Lung (tissue), 12 donors: ENCODE data around the gene SLC66A2. TPM values are rescaled to one million over a fixed set of nuclear protein-coding genes. Genes with fewer than 3 reads are reported as not detected.

Experiments used
- ATAC-seq: fragments of 200-7000 bp; cut with Tn5 transposase; one replicate; pipeline ENCODE4 v1.9.1; 2020; ENCODE audit warnings: moderate number of reproducible peaks; ENCODE audit not compliant: insufficient read depth, low FRiP score
- DNase-seq, 3 donors: peaks; one replicate each; pipeline ENCODE4 v3.0.0-alpha.2; 2013 to 2017
- H3K27ac ChIP-seq, 2 donors: one replicate each; pipeline ENCODE4 v1.5.1; 2013; ENCODE audit warnings: mild to moderate bottlenecking in 2 of 2, moderate library complexity in 2 of 2, control low read depth in 1 of 2, inconsistent platforms in 1 of 2, low read depth in 1 of 2, low read length in 1 of 2
- H3K27me3 ChIP-seq, 3 donors: one replicate each; pipeline ENCODE4 v1.5.1; 2013; ENCODE audit warnings: low read length in 2 of 3; ENCODE audit not compliant: control insufficient read depth in 3 of 3, insufficient read depth in 3 of 3
- H3K36me3 ChIP-seq, 4 donors: one replicate each; pipeline ENCODE4 v1.5.1; 2013; ENCODE audit warnings: low read length in 4 of 4, mild to moderate bottlenecking in 1 of 4, moderate library complexity in 1 of 4; ENCODE audit not compliant: control insufficient read depth in 4 of 4, insufficient read depth in 4 of 4
- H3K4me1 ChIP-seq, 5 donors: one replicate each; pipeline ENCODE4 v1.5.1; 2013; ENCODE audit warnings: low read length in 5 of 5, mild to moderate bottlenecking in 2 of 5, moderate library complexity in 1 of 5; ENCODE audit not compliant: control insufficient read depth in 5 of 5, insufficient read depth in 5 of 5
- H3K4me3 ChIP-seq: one replicate; pipeline ENCODE4 v1.5.1; 2013; ENCODE audit warnings: mild to moderate bottlenecking, control low read depth, moderate library complexity
- H3K9ac ChIP-seq, 2 donors: one replicate each; pipeline ENCODE4 v1.5.1; 2013; ENCODE audit warnings: low read length in 2 of 2, control low read depth in 1 of 2; ENCODE audit not compliant: insufficient read depth in 1 of 2
- H3K9me3 ChIP-seq, 4 donors: one replicate each; pipeline ENCODE4 v1.5.1; 2013; ENCODE audit warnings: low read length in 3 of 4, mild to moderate bottlenecking in 1 of 4, moderate library complexity in 1 of 4; ENCODE audit not compliant: control insufficient read depth in 4 of 4, insufficient read depth in 3 of 4
- WGBS, 2 donors: extraction: QIAGEN DNeasy Blood & Tissue Kit; methylation state at CpG; one replicate each; pipeline ENCODE4 v1.1.7; 2013; 5-methylcytosine and 5-hydroxymethylcytosine counted together
- polyA plus RNA-seq, 2 donors: library from polyadenylated mRNA; stranded (reverse); fragments of 200-250 nt; gene quantifications; one replicate each; pipeline ENCODE4 v1.2.1, GENCODE V29; 2013
- total RNA-seq, 2 donors: library from RNA; depleted of rRNA in 1 of 2; stranded (reverse); fragments of >200 nt in 1 of 2; gene quantifications; one replicate each; pipeline ENCODE4 v1.2.1, GENCODE V29; 2014 to 2021
- TF ChIP-seq, protein P1 (sequence below): IDR thresholded peaks from 2 replicates; pipeline ENCODE4 v1.5.1; 2012; ENCODE audit warnings: mild to moderate bottlenecking; ENCODE audit errors: control extremely low read depth, extremely low read depth
- donor health status: control.
- donor health status: control.
- donor health status: Bipolar disorder and iron deficiency.
- donor health status: healthy.
- donor health status: DM: yes; HTN: yes; CAD: no.

SLC66A2 gene
- total and polyA plus RNA-seq, 4 donors, result 26.5 to 71.8 (median 62.3) TPM

GRCh38 chr18:79945118-79946042 is 6.1 kb downstream of the SLC66A2 start:
- TF ChIP-seq, protein P1, sequence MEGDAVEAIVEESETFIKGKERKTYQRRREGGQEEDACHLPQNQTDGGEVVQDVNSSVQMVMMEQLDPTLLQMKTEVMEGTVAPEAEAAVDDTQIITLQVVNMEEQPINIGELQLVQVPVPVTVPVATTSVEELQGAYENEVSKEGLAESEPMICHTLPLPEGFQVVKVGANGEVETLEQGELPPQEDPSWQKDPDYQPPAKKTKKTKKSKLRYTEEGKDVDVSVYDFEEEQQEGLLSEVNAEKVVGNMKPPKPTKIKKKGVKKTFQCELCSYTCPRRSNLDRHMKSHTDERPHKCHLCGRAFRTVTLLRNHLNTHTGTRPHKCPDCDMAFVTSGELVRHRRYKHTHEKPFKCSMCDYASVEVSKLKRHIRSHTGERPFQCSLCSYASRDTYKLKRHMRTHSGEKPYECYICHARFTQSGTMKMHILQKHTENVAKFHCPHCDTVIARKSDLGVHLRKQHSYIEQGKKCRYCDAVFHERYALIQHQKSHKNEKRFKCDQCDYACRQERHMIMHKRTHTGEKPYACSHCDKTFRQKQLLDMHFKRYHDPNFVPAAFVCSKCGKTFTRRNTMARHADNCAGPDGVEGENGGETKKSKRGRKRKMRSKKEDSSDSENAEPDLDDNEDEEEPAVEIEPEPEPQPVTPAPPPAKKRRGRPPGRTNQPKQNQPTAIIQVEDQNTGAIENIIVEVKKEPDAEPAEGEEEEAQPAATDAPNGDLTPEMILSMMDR, result no peak
- H3K27ac ChIP-seq, result peak overlapping the region in 1 of 2 donors; percentile 26
- H3K9me3 ChIP-seq, result no peaks in the 10 kb centered on the region
- H3K4me1 ChIP-seq, result peaks cover 4 to 26% (median 9%) of the 10 kb centered on the region in 5 donors
- no peak for ATAC-seq
- no peak overlapping the region for H3K9ac ChIP-seq
- WGBS, 2 donors, result 83 to 85% methylated on average over 17 of the region's 17 CpGs
- H3K36me3 ChIP-seq, result peaks cover 3 to 36% (median 16%) of the 10 kb centered on the region in 4 donors
- DNase-seq, result no peak
- H3K4me3 ChIP-seq, result no peak overlapping the region
- H3K27me3 ChIP-seq, result no peaks in the 10 kb centered on the region

- Histone ChIP-seq H3K4me3 (no peak overlapping the region), H3K36me3 (peaks cover 3 to 40% (median 21%) of the 10 kb centered on the region in 4 donors), H3K9ac (no peak overlapping the region), H3K4me1 (peaks cover 0 to 21% (median 3%) of the 10 kb centered on the region in 5 donors), H3K27me3 (no peaks in the 10 kb centered on the region), H3K27ac (no peak overlapping the region), H3K9me3 (no peaks in the 10 kb centered on the region)
- TF ChIP-seq, protein P1, result no peak
- WGBS, 2 donors, result 52 to 65% methylated on average over 3 of the region's 3 CpGs
- ATAC-seq (no peak), DNase-seq (no peak)
These were observed 6.7 kb downstream of the SLC66A2 start for GRCh38 chr18:79944746-79945117.

DNA sequence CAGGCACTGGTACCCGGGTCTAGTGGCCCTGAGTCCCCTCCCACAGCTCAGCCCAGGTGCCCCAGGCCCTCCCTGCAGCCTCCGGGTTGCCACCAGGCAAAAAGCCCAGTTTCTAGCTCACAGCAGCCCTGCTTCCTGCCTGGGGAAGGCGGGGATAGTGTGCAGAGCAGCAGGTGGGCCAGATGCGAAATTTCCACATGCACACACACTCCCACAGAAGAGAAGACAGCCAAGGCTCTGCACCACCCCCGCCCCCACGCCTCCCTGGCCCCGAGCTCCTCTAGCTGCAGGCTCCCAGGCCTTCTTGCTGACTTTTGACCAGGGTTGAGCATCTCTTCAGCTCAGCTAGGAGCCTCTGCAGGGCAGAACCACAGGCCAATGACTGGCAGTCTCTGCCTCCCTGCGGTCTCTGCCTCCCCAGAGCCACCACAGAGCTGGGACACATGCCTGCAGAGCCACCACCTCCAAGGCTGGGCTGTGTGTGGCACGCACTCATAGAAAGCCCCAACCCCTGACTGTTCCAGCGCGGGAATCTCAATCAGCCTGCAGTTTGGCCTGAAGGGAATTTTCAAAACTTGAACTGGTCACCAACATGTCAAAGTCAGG is 7.2 kb downstream of the SLC66A2 start:
- DNase-seq (peak in 1 of 3 donors; percentile 10), ATAC-seq (no peak)
- Histone ChIP-seq H3K4me3 (no peak overlapping the region), H3K4me1 (peaks cover 0 to 20% (median 0%) of the 10 kb centered on the region in 5 donors), H3K27me3 (no peaks in the 10 kb centered on the region), H3K9ac (no peak overlapping the region), H3K9me3 (no peaks in the 10 kb centered on the region), H3K36me3 (peaks cover 3 to 40% (median 22%) of the 10 kb centered on the region in 4 donors), H3K27ac (no peak overlapping the region)
- 68 to 74% methylated on average over 11 of the region's 11 CpGs for WGBS, 2 donors
- TF ChIP-seq, protein P1, result no peak
